SK-N-SH (cell line): ENCODE data around the gene PPHLN1. TPM values are rescaled to one million over a fixed set of nuclear protein-coding genes. Genes with fewer than 3 reads are reported as not detected.

ENCODE experiments used
- CTCF ChIA-PET: fragments of 300-600, 350-600 bp; formaldehyde crosslinking; extraction: SDS; loops from one replicate; lab custom pipeline; 2021; lab: Yijun Ruan, JAX
- POLR2A ChIA-PET: fragments of 350-600 bp; sonication (Branson Sonifier 250); formaldehyde crosslinking; extraction: SDS; loops from one replicate; lab custom pipeline; 2020; ENCODE audit warnings: antibody characterized with exemption, inconsistent platforms; lab: Yijun Ruan, JAX
- DNase-seq: peaks from one replicate; pipeline ENCODE4 v3.0.0; 2012
- H2AFZ ChIP-seq: fragments of 200-600 bp; sonication (generic); 2 replicates; pipeline ENCODE4 v1.8.1; 2016; ENCODE audit warnings: antibody characterized with exemption, mild to moderate bottlenecking, low read depth
- H3F3A ChIP-seq: fragments of 200-600 bp; sonication (generic); replicated peaks from 2 replicates; pipeline ENCODE3; 2016; ENCODE audit warnings: antibody characterized with exemption, mild to moderate bottlenecking; ENCODE audit not compliant: insufficient read depth
- H3K27ac ChIP-seq, 2 experiments: fragments of 200-500 bp in 1 of 2; fragments of 200-600 bp in 1 of 2; sonication (Bioruptor generic) in 1 of 2; sonication (generic), shearing (Covaris generic) in 1 of 2; 2 replicates each; pipeline versions ENCODE4 v1.5.1 to v1.6.1; 2014 to 2016; ENCODE audit warnings: low read depth in 2 of 2, inconsistent platforms in 1 of 2, low read length in 1 of 2, mild to moderate bottlenecking in 1 of 2, mixed read lengths in 1 of 2
- H3K27me3 ChIP-seq: fragments of 200-600 bp; sonication (generic), shearing (Covaris generic); 2 replicates; pipeline ENCODE4 v1.6.1; 2016; ENCODE audit warnings: mixed run types; ENCODE audit not compliant: insufficient read depth
- H3K36me3 ChIP-seq, 2 experiments: fragments of 200-500 bp in 1 of 2; fragments of 200-600 bp in 1 of 2; sonication (Bioruptor generic) in 1 of 2; sonication (generic) in 1 of 2; replicated peaks in 1 of 2; 2 replicates each; pipeline versions ENCODE3 to v1.5.1; 2014 to 2016; ENCODE audit warnings: low read length in 1 of 2, mild to moderate bottlenecking in 1 of 2; ENCODE audit not compliant: insufficient read depth in 2 of 2, control insufficient read depth in 1 of 2
- H3K4me1 ChIP-seq, 2 experiments: fragments of 200-500 bp in 1 of 2; fragments of 200-600 bp in 1 of 2; sonication (Bioruptor generic) in 1 of 2; sonication (generic), shearing (Covaris generic) in 1 of 2; 2 replicates each; pipeline versions ENCODE4 v1.5.1 to v1.6.1; 2014 to 2016; ENCODE audit warnings: low read depth in 1 of 2, low read length in 1 of 2, mixed run types in 1 of 2; ENCODE audit not compliant: insufficient read depth in 2 of 2, control insufficient read depth in 1 of 2
- H3K4me2 ChIP-seq: fragments of 200-600 bp; sonication (generic), shearing (Covaris generic); 2 replicates; pipeline ENCODE4 v1.6.1; 2017; ENCODE audit warnings: mixed run types
- H3K4me3 ChIP-seq, 2 experiments: fragments of 200-500 bp in 1 of 2; fragments of 200-600 bp in 1 of 2; sonication (Bioruptor generic) in 1 of 2; sonication (generic), shearing (Covaris generic) in 1 of 2; 2 replicates each; pipeline versions ENCODE4 v1.5.1 to v1.8.1; 2014 to 2016; ENCODE audit warnings: low read depth in 2 of 2, inconsistent platforms in 1 of 2, low read length in 1 of 2, mild to moderate bottlenecking in 1 of 2, mixed read lengths in 1 of 2, moderate library complexity in 1 of 2
- H3K79me2 ChIP-seq: fragments of 200-600 bp; sonication (generic); 2 replicates; pipeline ENCODE4 v1.8.1; 2017; ENCODE audit warnings: mild to moderate bottlenecking; ENCODE audit not compliant: insufficient read depth
- H3K9ac ChIP-seq: fragments of 200-600 bp; sonication (generic); 2 replicates; pipeline ENCODE4 v1.6.1; 2017; ENCODE audit warnings: mixed run types
- H3K9me2 ChIP-seq: fragments of 200-600 bp; sonication (generic); 2 replicates; pipeline ENCODE4 v1.6.1; 2017; ENCODE audit warnings: mixed run types
- H3K9me3 ChIP-seq: fragments of 200-600 bp; sonication (generic); 2 replicates; pipeline ENCODE4 v1.6.1; 2017; ENCODE audit warnings: mixed run types, mild to moderate bottlenecking, moderate library complexity
- H4K20me1 ChIP-seq: fragments of 200-600 bp; sonication (generic); 2 replicates; pipeline ENCODE4 v1.6.1; 2017; ENCODE audit warnings: mild to moderate bottlenecking, mixed run types; ENCODE audit not compliant: insufficient read depth
- CTCF ChIP-seq: fragments of 200-600 bp; sonication (generic); IDR thresholded peaks from 2 replicates; pipeline ENCODE4 v1.6.1; 2017; ENCODE audit warnings: antibody characterized with exemption, mild to moderate bottlenecking, moderate library complexity
- FOSL2 ChIP-seq: IDR thresholded peaks from 2 replicates; pipeline ENCODE4 v1.4.0; 2012; ENCODE audit warnings: low read depth, mild to moderate bottlenecking, moderate library complexity, borderline replicate concordance
- FOXJ3 ChIP-seq: sonication (generic); formaldehyde crosslinking; IDR thresholded peaks from 2 replicates; pipeline ENCODE4 v1.5.1; 2020; ENCODE audit warnings: mild to moderate bottlenecking, missing genetic modification reagents
- FOXM1 ChIP-seq: IDR thresholded peaks from 2 replicates; pipeline ENCODE4 v1.4.0; 2012; ENCODE audit warnings: low read depth, mild to moderate bottlenecking
- IRF3 ChIP-seq: fragments of 150-350 bp; IDR thresholded peaks from 2 replicates; pipeline ENCODE4 v1.6.1; 2016; ENCODE audit warnings: mild to moderate bottlenecking, low read depth, low read length
- JUND ChIP-seq: IDR thresholded peaks from 2 replicates; pipeline ENCODE4 v1.4.0; 2012
- MAX ChIP-seq: IDR thresholded peaks from 2 replicates; pipeline ENCODE4 v1.4.0; 2012; ENCODE audit warnings: low read depth
- NRF1 ChIP-seq: IDR thresholded peaks from 2 replicates; pipeline ENCODE4 v1.6.1; 2012; ENCODE audit warnings: low read depth, mild to moderate bottlenecking, low read length
- PBX3 ChIP-seq: IDR thresholded peaks from 2 replicates; pipeline ENCODE4; 2012
- POLR2AphosphoS5 ChIP-seq: IDR thresholded peaks from 2 replicates; pipeline ENCODE4 v1.6.1; 2012; ENCODE audit warnings: low read depth, low read length
- RAD21 ChIP-seq: IDR thresholded peaks from 2 replicates; pipeline ENCODE4 v1.6.1; 2012; ENCODE audit warnings: mild to moderate bottlenecking, low read length
- RCOR1 ChIP-seq: fragments of 150-350 bp; IDR thresholded peaks from 2 replicates; pipeline ENCODE4 v1.6.1; 2017; ENCODE audit warnings: antibody characterized with exemption, low read length
- REST ChIP-seq: IDR thresholded peaks from 2 replicates; pipeline ENCODE4 v1.6.1; 2012; ENCODE audit warnings: mild to moderate bottlenecking, low read depth, low read length, moderate library complexity
- RFX5 ChIP-seq: IDR thresholded peaks from 2 replicates; pipeline ENCODE4 v1.6.1; 2012; ENCODE audit warnings: mild to moderate bottlenecking, improper control_type of control experiment, low read length
- SIN3A ChIP-seq: IDR thresholded peaks from 2 replicates; pipeline ENCODE4 v1.6.1; 2012; ENCODE audit warnings: low read depth, mild to moderate bottlenecking, low read length, moderate library complexity, borderline replicate concordance
- TCF12 ChIP-seq: IDR thresholded peaks from 2 replicates; pipeline ENCODE4 v1.4.0; 2012
- TEAD4 ChIP-seq: IDR thresholded peaks from 2 replicates; pipeline ENCODE4 v1.4.0; 2012; ENCODE audit warnings: mild to moderate bottlenecking, borderline replicate concordance; ENCODE audit not compliant: insufficient read depth
- USF1 ChIP-seq: IDR thresholded peaks from 2 replicates; pipeline ENCODE4 v1.4.0; 2012; ENCODE audit warnings: low read depth, borderline replicate concordance
- WGBS: methylation state at CpG from one replicate; pipeline ENCODE4 v1.1.6; 2017; ENCODE audit warnings: low lambda C conversion rate; 5-methylcytosine and 5-hydroxymethylcytosine counted together
- polyA plus RNA-seq, 3 experiments: library from polyadenylated mRNA; depleted of rRNA; stranded (reverse); fragments of >200 nt; gene quantifications; 2 replicates each; pipeline ENCODE4 v1.2.3, GENCODE V29; 2012

The PPHLN1 gene
- polyA plus RNA-seq, 1 of the 3 experiments (the other 2 are of a cell fraction), result 55.4 TPM

GRCh38 chr12:42446761-42447160, 120.8 kb downstream of the PPHLN1 start (continued):
- TF ChIP-seq CTCF, result no peak

GRCh38 chr12:42447371-42447786, 121.4 kb downstream of the PPHLN1 start:
- Histone ChIP-seq H3K36me3 (peaks cover 30 to 35% of the 10 kb centered on the region in 2 experiments), H3K9ac (no peak overlapping the region), H3K27me3 (no peaks in the 10 kb centered on the region), H3K4me1 (peaks cover 4 to 6% of the 10 kb centered on the region in 2 experiments; a peak in 3 of 4 replicates), H3K4me3 (no peak overlapping the region), H3K79me2 (no peaks in the 10 kb centered on the region), H3F3A (peaks cover 4% of the 10 kb centered on the region), H3K9me3 (no peaks in the 10 kb centered on the region), H3K4me2 (no peak overlapping the region), H2AFZ (no peak overlapping the region), H4K20me1 (no peaks in the 10 kb centered on the region), H3K27ac (peak overlapping the region; percentile 27 to 34; a peak in 2 of 4 replicates), H3K9me2 (no peaks in the 10 kb centered on the region)
- POLR2A ChIA-PET, result no interaction called here
- WGBS, result 63% methylated on average over 3 of the region's 3 CpGs
- TF ChIP-seq SIN3A, result no peak
- TF ChIP-seq FOXJ3 (CRISPR knock-in tag), result no peak
- TF ChIP-seq USF1, result no peak
- no peak for TF ChIP-seq FOXM1
- no peak for TF ChIP-seq MAX
- CTCF ChIA-PET, result no interaction called here
- peak; percentile 27 for DNase-seq

GRCh38 chr12:42448841-42449240, 122.9 kb downstream of the PPHLN1 start:
- H3K9ac ChIP-seq, result no peak overlapping the region
- 97% methylated on average over 5 of the region's 9 CpGs for WGBS
- H3K4me2 ChIP-seq, result no peak overlapping the region
- no peak overlapping the region for H3K4me3 ChIP-seq
- H4K20me1 ChIP-seq, result no peaks in the 10 kb centered on the region
- DNase-seq, result no peak
- H3K4me1 ChIP-seq, result peaks cover 4 to 6% of the 10 kb centered on the region in 2 experiments; a peak in 3 of 4 replicates
- peaks cover 18 to 22% of the 10 kb centered on the region in 2 experiments for H3K36me3 ChIP-seq
- peaks cover 4% of the 10 kb centered on the region for H3F3A ChIP-seq
- POLR2A ChIA-PET, result no interaction called here
- H3K9me3 ChIP-seq, result no peaks in the 10 kb centered on the region
- no peaks in the 10 kb centered on the region for H3K27me3 ChIP-seq
- H3K27ac ChIP-seq, result no peak overlapping the region
- CTCF ChIA-PET, result no interaction called here
- H3K9me2 ChIP-seq, result no peaks in the 10 kb centered on the region
- H3K79me2 ChIP-seq, result no peaks in the 10 kb centered on the region
- H2AFZ ChIP-seq, result no peak overlapping the region
- TF ChIP-seq PBX3 (no peak), FOXM1 (no peak), NRF1 (no peak), RAD21 (no peak), FOXJ3 (CRISPR knock-in tag) (no peak), SIN3A (no peak), TCF12 (no peak), RFX5 (no peak), REST (no peak), JUND (no peak), RCOR1 (no peak), TEAD4 (no peak), IRF3 (no peak), FOSL2 (no peak), POLR2AphosphoS5 (no peak)
